Panc1 (cell line): Measurements from ENCODE around the gene THAP9.

Experiments used
- TCF7L2 ChIP-seq: IDR thresholded peaks from 2 replicates; pipeline ENCODE4 v1.6.1; 2011; ENCODE audit warnings: mild to moderate bottlenecking, low read depth, low read length, inconsistent platforms
- TF ChIP-seq, protein P1 (sequence below): fragments of 450-650 bp; IDR thresholded peaks from 2 replicates; pipeline ENCODE4 v1.5.1; 2017; ENCODE audit warnings: mild to moderate bottlenecking

DNA sequence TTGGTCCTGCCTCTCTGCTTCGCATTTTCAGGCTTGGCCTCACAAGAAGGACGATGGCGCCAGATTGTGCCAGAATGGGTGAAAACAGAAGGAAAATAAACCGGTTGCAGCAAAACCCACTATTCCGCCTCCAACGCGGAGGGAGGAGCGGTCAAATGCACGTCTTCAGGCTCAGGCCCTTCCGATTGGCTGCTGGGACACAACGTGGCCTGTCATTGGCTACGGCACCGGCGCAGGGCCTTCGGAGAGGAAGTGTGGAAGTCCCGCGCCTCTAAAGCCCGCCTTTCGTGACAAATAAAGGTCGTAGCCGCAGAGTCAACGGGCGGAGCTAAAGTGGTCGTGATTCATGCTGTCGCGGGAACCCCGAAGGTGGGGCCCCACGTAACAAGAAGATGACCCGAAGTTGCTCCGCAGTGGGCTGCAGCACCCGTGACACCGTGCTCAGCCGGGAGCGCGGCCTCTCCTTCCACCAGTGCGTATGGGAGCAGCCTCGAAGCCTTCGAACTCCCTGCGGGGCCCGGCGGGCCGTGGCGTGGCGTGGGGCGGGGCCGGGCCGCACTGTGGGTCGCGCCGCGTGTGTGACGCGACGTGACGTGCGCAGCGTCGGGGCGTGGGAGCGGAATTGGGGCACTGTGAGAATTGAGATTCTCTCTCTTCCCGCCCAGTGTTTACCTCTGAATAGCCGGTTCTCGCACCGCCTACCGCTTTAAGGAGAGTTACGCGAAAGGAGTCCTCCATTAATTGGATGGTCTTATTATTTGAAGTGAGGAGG is at the start of gene THAP9:
- TF ChIP-seq, protein P1, sequence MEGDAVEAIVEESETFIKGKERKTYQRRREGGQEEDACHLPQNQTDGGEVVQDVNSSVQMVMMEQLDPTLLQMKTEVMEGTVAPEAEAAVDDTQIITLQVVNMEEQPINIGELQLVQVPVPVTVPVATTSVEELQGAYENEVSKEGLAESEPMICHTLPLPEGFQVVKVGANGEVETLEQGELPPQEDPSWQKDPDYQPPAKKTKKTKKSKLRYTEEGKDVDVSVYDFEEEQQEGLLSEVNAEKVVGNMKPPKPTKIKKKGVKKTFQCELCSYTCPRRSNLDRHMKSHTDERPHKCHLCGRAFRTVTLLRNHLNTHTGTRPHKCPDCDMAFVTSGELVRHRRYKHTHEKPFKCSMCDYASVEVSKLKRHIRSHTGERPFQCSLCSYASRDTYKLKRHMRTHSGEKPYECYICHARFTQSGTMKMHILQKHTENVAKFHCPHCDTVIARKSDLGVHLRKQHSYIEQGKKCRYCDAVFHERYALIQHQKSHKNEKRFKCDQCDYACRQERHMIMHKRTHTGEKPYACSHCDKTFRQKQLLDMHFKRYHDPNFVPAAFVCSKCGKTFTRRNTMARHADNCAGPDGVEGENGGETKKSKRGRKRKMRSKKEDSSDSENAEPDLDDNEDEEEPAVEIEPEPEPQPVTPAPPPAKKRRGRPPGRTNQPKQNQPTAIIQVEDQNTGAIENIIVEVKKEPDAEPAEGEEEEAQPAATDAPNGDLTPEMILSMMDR: no peak
- TF ChIP-seq TCF7L2: no peak
